ENCODE results near the gene GGACT.

Gene GGACT

DNA sequence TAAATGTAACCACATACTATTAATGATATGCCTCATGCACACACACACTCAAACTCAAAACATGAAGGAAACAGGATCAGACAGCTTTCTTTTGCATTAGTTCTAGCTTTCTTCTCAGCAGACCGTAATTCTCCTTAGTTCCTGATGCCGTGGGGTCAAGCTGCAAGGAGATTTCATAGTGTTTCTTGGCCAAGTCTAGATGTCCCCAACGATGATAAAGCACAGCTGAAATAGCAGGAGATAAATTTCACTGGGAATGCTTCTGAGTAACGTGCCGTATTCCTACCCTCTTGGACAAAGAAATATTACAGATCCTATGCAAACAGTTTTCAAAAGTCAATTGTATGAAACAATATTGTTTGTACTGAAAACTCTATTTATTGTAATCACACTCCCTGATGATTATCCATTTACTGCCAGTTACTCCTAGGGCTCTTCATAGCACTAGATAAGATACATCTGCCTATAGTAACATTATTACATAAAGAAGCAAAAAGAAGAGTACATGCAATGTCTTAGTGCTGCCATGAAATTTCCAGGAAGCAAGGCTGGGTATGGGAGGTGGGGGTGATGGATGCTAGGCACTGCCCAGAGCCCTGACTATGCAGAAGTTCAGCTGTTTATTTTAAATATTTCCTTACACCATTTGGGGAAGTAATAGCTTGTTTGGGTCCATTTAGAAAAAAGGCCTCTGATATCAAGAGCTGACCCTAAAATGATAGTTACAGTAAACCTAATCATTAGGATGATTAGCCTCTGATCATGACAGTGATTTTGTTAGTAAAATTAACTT, 16.5 kb upstream of the GGACT start:
- ChIA-PET CTCF (interaction anchor here (0.9 to 2.1 kb wide), 3 partner anchors 13 to 32 kb away, joined by 3 to 13 read pairs (median 4); partner anchors contain the start of gene GGACT), POLR2A (no interaction called here)
- no peak overlapping the region for H3K4me3 ChIP-seq (ENCODE audit: low read depth, low read length)
- no peak for DNase-seq (ENCODE audit: low read depth, low spot score)
- TF ChIP-seq, protein P1, sequence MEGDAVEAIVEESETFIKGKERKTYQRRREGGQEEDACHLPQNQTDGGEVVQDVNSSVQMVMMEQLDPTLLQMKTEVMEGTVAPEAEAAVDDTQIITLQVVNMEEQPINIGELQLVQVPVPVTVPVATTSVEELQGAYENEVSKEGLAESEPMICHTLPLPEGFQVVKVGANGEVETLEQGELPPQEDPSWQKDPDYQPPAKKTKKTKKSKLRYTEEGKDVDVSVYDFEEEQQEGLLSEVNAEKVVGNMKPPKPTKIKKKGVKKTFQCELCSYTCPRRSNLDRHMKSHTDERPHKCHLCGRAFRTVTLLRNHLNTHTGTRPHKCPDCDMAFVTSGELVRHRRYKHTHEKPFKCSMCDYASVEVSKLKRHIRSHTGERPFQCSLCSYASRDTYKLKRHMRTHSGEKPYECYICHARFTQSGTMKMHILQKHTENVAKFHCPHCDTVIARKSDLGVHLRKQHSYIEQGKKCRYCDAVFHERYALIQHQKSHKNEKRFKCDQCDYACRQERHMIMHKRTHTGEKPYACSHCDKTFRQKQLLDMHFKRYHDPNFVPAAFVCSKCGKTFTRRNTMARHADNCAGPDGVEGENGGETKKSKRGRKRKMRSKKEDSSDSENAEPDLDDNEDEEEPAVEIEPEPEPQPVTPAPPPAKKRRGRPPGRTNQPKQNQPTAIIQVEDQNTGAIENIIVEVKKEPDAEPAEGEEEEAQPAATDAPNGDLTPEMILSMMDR (IDR thresholded peaks at IDR 0.05; ENCODE audit: insufficient read depth, low read length, missing control alignments) = no peak

DNA sequence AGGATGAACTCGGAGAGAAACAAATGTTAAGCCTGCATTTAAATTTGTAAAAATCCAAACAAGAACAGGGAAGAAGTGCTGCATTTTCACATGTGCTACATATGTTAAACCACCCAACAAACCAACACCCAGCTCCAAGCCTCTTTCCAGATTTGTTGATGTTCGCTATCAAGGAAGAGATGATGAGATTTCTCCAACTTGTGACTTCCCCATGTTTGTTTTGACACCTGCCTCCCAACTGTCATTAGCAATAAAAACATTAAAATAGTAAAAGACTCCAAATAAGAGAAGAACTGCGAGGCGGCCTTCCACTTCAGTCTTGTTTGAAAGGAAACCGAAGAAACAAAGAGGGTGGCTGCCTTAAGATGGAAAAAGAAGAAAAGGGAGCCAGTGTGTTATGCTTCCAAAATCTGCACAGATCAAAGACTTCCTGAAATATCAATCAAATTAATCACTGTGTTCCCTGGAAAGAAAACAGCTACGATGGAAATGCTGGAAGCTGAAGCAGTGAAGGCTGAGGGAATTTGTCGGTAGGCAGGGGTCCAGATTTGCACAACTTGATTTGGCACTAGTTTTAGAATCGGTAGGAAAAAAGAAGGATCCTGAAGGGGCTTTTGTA, 14.0 kb upstream of the GGACT start:
- ChIA-PET CTCF (interaction anchor here (1.0 to 1.4 kb wide), 3 partner anchors 14 to 29 kb away, joined by 3 to 4 read pairs (median 4); no protein-coding TSS in a partner anchor), POLR2A (no interaction called here)
- TF ChIP-seq, protein P1 (IDR thresholded peaks at IDR 0.05; ENCODE audit: insufficient read depth, low read length, missing control alignments) = no peak
- no peak overlapping the region for H3K4me3 ChIP-seq (ENCODE audit: low read depth, low read length)
- no peak for DNase-seq (ENCODE audit: low read depth, low spot score)

DNA sequence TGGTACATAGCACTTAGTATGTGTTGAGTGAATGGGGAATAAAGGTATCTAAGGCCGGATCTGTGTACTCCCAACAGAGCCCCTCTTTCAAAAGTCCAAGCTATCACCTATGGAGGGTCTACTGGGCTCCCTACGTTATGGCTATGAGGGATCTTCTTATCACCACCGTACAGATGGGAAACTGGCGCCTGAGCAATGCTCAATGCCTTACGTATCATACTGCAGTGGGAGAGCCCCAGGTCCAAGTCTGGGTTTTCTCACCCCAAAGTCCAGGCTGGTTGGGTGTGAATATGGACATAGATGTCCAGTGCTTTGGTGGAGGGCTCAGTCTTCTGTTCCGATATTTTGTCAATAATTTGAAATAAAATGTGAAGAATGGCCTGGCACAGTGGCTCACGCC, 13.1 kb upstream of the GGACT start:
- ChIA-PET POLR2A (no interaction called here), CTCF (interaction anchor here (4.3 kb wide), 1 partner anchor 13 kb away, joined by 26 read pairs; the partner anchor contains the start of gene GGACT)
- H3K4me3 ChIP-seq (ENCODE audit: low read depth, low read length) = no peak overlapping the region
- DNase-seq (ENCODE audit: low read depth, low spot score) = no peak
- TF ChIP-seq, protein P1 (IDR thresholded peaks at IDR 0.05; ENCODE audit: insufficient read depth, low read length, missing control alignments) = no peak

DNA sequence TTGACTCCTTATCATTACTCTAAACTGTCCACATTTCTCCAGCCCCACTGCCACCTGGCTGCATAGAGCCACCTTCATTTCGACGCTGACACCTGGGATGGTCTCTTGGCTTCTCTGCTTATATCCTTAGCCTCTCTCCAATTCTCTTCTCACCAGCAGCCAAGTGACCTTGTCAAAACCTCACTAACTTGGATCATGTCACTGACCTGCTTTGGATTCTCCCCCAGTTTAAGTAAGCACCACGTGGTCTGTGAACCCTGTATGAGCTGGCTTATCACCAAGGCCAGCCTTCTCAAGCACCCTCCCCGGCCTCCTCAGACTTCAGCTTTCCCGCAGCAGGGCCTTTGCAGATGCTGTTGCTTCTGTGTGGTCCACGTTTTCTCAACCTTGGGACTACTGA, 12.3 kb upstream of the GGACT start:
- no peak overlapping the region for H3K4me3 ChIP-seq (ENCODE audit: low read depth, low read length)
- DNase-seq (ENCODE audit: low read depth, low spot score) = no peak
- ChIA-PET POLR2A (no interaction called here), CTCF (interaction anchor here (4.3 kb wide), 1 partner anchor 12 kb away, joined by 26 read pairs; the partner anchor contains the start of gene GGACT)
- TF ChIP-seq, protein P1 (IDR thresholded peaks at IDR 0.05; ENCODE audit: insufficient read depth, low read length, missing control alignments) = no peak

- CTCF ChIA-PET = interaction anchor here (1.2 to 4.3 kb wide), 2 partner anchors 12 to 28 kb away, joined by 3 to 26 read pairs; partner anchors contain the start of gene GGACT
- TF ChIP-seq, protein P1 (IDR thresholded peaks at IDR 0.05; ENCODE audit: insufficient read depth, low read length, missing control alignments) = no peak
- H3K4me3 ChIP-seq (ENCODE audit: low read depth, low read length) = no peak overlapping the region
- DNase-seq (ENCODE audit: low read depth, low spot score) = no peak
- POLR2A ChIA-PET = no interaction called here
Measured at GRCh38 chr13:100600461-100600860, 11.9 kb upstream of the GGACT start.

DNA sequence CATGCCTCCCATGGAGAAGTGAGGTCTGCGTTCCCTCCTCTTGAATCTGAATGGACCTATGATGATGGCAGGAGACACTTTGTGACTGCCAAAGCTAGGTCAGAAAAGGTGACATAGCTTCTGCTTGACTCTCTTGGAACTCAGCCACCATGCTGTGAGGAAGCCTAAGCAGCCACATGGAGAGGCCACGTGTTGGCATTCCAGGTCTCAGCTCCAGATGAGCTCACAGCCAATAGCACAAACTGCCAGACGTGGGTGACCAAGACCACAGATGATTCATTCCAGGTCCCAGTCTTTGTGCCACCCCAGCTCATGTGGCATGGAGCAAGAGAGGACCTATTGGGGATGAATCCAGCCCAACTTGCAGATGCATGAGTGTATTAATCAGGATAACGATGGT, 8.7 kb upstream of the GGACT start:
- DNase-seq (ENCODE audit: low read depth, low spot score) = no peak
- POLR2A ChIA-PET = no interaction called here
- no peak overlapping the region for H3K4me3 ChIP-seq (ENCODE audit: low read depth, low read length)
- CTCF ChIA-PET = interaction anchor here (1.2 kb wide), 1 partner anchor 24 kb away, joined by 4 read pairs; no protein-coding TSS in a partner anchor
- TF ChIP-seq, protein P1 (IDR thresholded peaks at IDR 0.05; ENCODE audit: insufficient read depth, low read length, missing control alignments) = no peak

All from AG04449 (cell line).